T-helper 2 cell treated with Interferon-gamma antibody and Interleukin-4, amounts not matched to agents 5 μg/mL and 100 μg/mL, for 36 hours (primary cell): Measurements from ENCODE around the gene PTTG1.

Source experiments
- DNase-seq: peaks from one replicate; pipeline ENCODE4 v3.0.0; 2021; ENCODE audit warnings: low spot score
- H3K27ac Mint-ChIP-seq: one replicate; pipeline ENCODE4 v1.8.0; 2021; ENCODE audit warnings: mild to moderate bottlenecking, mixed read lengths
- H3K27me3 Mint-ChIP-seq: one replicate; pipeline ENCODE4 v1.8.0; 2021; ENCODE audit warnings: low read depth, mixed read lengths
- H3K36me3 Mint-ChIP-seq: one replicate; pipeline ENCODE4 v1.8.0; 2021; ENCODE audit warnings: low read depth, mixed read lengths
- H3K4me1 Mint-ChIP-seq: one replicate; pipeline ENCODE4 v1.8.0; 2021; ENCODE audit warnings: low read depth, mixed read lengths
- H3K4me3 Mint-ChIP-seq: one replicate; pipeline ENCODE4 v1.8.0; 2022; ENCODE audit warnings: mild to moderate bottlenecking, moderate library complexity, mixed read lengths
- H3K9me3 Mint-ChIP-seq: one replicate; pipeline ENCODE4 v1.8.0; 2021; ENCODE audit warnings: mixed read lengths

PTTG1 gene

GRCh38 chr5:160452795-160453194 is 31.1 kb downstream of the PTTG1 start:
- peaks cover 9% of the 10 kb centered on the region for H3K9me3 Mint-ChIP-seq
- H3K36me3 Mint-ChIP-seq: peaks cover 10% of the 10 kb centered on the region
- H3K27ac Mint-ChIP-seq: no peak overlapping the region
- DNase-seq: no peak
- H3K4me3 Mint-ChIP-seq: no peak overlapping the region
- H3K4me1 Mint-ChIP-seq: peaks cover 26% of the 10 kb centered on the region
- H3K27me3 Mint-ChIP-seq: peaks cover 3% of the 10 kb centered on the region

- Mint-ChIP-seq H3K4me3 (no peak overlapping the region), H3K9me3 (peaks cover 9% of the 10 kb centered on the region), H3K36me3 (peaks cover 6% of the 10 kb centered on the region), H3K4me1 (peaks cover 26% of the 10 kb centered on the region), H3K27me3 (peaks cover 3% of the 10 kb centered on the region), H3K27ac (no peak overlapping the region)
- no peak for DNase-seq
Measured at GRCh38 chr5:160453751-160454150, 32.1 kb downstream of the PTTG1 start.

GRCh38 chr5:160455600-160455999 is 33.9 kb downstream of the PTTG1 start:
- no peaks in the 10 kb centered on the region for H3K36me3 Mint-ChIP-seq
- H3K4me1 Mint-ChIP-seq: peaks cover 18% of the 10 kb centered on the region
- no peaks in the 10 kb centered on the region for H3K9me3 Mint-ChIP-seq
- no peak overlapping the region for H3K4me3 Mint-ChIP-seq
- peaks cover 3% of the 10 kb centered on the region for H3K27me3 Mint-ChIP-seq
- no peak for DNase-seq
- H3K27ac Mint-ChIP-seq: no peak overlapping the region

- H3K36me3 Mint-ChIP-seq: no peaks in the 10 kb centered on the region
- H3K27me3 Mint-ChIP-seq: peaks cover 3% of the 10 kb centered on the region
- no peak overlapping the region for H3K4me3 Mint-ChIP-seq
- no peaks in the 10 kb centered on the region for H3K9me3 Mint-ChIP-seq
- no peak overlapping the region for H3K27ac Mint-ChIP-seq
- H3K4me1 Mint-ChIP-seq: peaks cover 25% of the 10 kb centered on the region
- DNase-seq: no peak
Measured at GRCh38 chr5:160456480-160457177, 35.0 kb downstream of the PTTG1 start.

GRCh38 chr5:160457252-160457651 is 35.6 kb downstream of the PTTG1 start:
- H3K27me3 Mint-ChIP-seq: peaks cover 3% of the 10 kb centered on the region
- peaks cover 26% of the 10 kb centered on the region for H3K4me1 Mint-ChIP-seq
- DNase-seq: no peak
- H3K9me3 Mint-ChIP-seq: no peaks in the 10 kb centered on the region
- H3K36me3 Mint-ChIP-seq: no peaks in the 10 kb centered on the region
- no peak overlapping the region for H3K27ac Mint-ChIP-seq
- H3K4me3 Mint-ChIP-seq: no peak overlapping the region

GRCh38 chr5:160458806-160459800 is 37.4 kb downstream of the PTTG1 start:
- no peaks in the 10 kb centered on the region for H3K36me3 Mint-ChIP-seq
- no peak overlapping the region for H3K27ac Mint-ChIP-seq
- no peak overlapping the region for H3K4me3 Mint-ChIP-seq
- H3K9me3 Mint-ChIP-seq: no peaks in the 10 kb centered on the region
- H3K4me1 Mint-ChIP-seq: peaks cover 27% of the 10 kb centered on the region
- DNase-seq: no peak
- peaks cover 2% of the 10 kb centered on the region for H3K27me3 Mint-ChIP-seq

- H3K27me3 Mint-ChIP-seq: no peaks in the 10 kb centered on the region
- DNase-seq: no peak
- H3K36me3 Mint-ChIP-seq: no peaks in the 10 kb centered on the region
- no peaks in the 10 kb centered on the region for H3K9me3 Mint-ChIP-seq
- H3K4me3 Mint-ChIP-seq: no peak overlapping the region
- no peak overlapping the region for H3K27ac Mint-ChIP-seq
- H3K4me1 Mint-ChIP-seq: peaks cover 37% of the 10 kb centered on the region
Measured at GRCh38 chr5:160460377-160461049, 38.9 kb downstream of the PTTG1 start.

- Mint-ChIP-seq H3K4me1 (peaks cover 41% of the 10 kb centered on the region), H3K9me3 (no peaks in the 10 kb centered on the region), H3K36me3 (no peaks in the 10 kb centered on the region), H3K4me3 (no peak overlapping the region), H3K27ac (no peak overlapping the region), H3K27me3 (no peaks in the 10 kb centered on the region)
- no peak for DNase-seq
Measured at GRCh38 chr5:160461378-160461777, 39.7 kb downstream of the PTTG1 start.

GRCh38 chr5:160462167-160462566 is 40.5 kb downstream of the PTTG1 start:
- Mint-ChIP-seq H3K36me3 (no peaks in the 10 kb centered on the region), H3K4me1 (peaks cover 47% of the 10 kb centered on the region), H3K4me3 (no peak overlapping the region), H3K27me3 (no peaks in the 10 kb centered on the region), H3K9me3 (no peaks in the 10 kb centered on the region), H3K27ac (no peak overlapping the region)
- DNase-seq: no peak

GRCh38 chr5:160463227-160463626 is 41.6 kb downstream of the PTTG1 start:
- Mint-ChIP-seq H3K27me3 (no peaks in the 10 kb centered on the region), H3K4me1 (peaks cover 53% of the 10 kb centered on the region)

GRCh38 chr5:160463740-160464465 is 42.2 kb downstream of the PTTG1 start:
- Mint-ChIP-seq H3K27me3 (no peaks in the 10 kb centered on the region), H3K36me3 (peaks cover 2% of the 10 kb centered on the region), H3K4me3 (peak overlapping the region; percentile 2), H3K27ac (no peak overlapping the region), H3K4me1 (peaks cover 53% of the 10 kb centered on the region), H3K9me3 (no peaks in the 10 kb centered on the region)
- DNase-seq: no peak

More at GRCh38 chr5:160463227-160463626, 41.6 kb downstream of the PTTG1 start:
- Mint-ChIP-seq H3K27ac (no peak overlapping the region), H3K9me3 (no peaks in the 10 kb centered on the region), H3K4me3 (no peak overlapping the region), H3K36me3 (peaks cover 2% of the 10 kb centered on the region)
- DNase-seq: no peak

- Mint-ChIP-seq H3K27ac (no peak overlapping the region), H3K4me1 (peaks cover 53% of the 10 kb centered on the region), H3K4me3 (peak overlapping the region; percentile 2), H3K27me3 (no peaks in the 10 kb centered on the region), H3K36me3 (peaks cover 5% of the 10 kb centered on the region), H3K9me3 (no peaks in the 10 kb centered on the region)
- DNase-seq: no peak
Measured at GRCh38 chr5:160464466-160464797, 42.8 kb downstream of the PTTG1 start.

- Mint-ChIP-seq H3K4me3 (peak overlapping the region; percentile 100), H3K27me3 (no peaks in the 10 kb centered on the region), H3K4me1 (peaks cover 58% of the 10 kb centered on the region), H3K27ac (no peak overlapping the region), H3K9me3 (no peaks in the 10 kb centered on the region), H3K36me3 (peaks cover 21% of the 10 kb centered on the region)
- no peak for DNase-seq
Measured at GRCh38 chr5:160466116-160466515, 44.5 kb downstream of the PTTG1 start.
